Measurements from ENCODE around the gene VDAC1. TPM values are rescaled to one million over a fixed set of nuclear protein-coding genes. Genes with fewer than 3 reads are reported as not detected.

VDAC1 gene, protein sequence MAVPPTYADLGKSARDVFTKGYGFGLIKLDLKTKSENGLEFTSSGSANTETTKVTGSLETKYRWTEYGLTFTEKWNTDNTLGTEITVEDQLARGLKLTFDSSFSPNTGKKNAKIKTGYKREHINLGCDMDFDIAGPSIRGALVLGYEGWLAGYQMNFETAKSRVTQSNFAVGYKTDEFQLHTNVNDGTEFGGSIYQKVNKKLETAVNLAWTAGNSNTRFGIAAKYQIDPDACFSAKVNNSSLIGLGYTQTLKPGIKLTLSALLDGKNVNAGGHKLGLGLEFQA
- 100 to 1,000 TPM; 157 to 304 (median 187) TPM for total RNA-seq

DNA sequence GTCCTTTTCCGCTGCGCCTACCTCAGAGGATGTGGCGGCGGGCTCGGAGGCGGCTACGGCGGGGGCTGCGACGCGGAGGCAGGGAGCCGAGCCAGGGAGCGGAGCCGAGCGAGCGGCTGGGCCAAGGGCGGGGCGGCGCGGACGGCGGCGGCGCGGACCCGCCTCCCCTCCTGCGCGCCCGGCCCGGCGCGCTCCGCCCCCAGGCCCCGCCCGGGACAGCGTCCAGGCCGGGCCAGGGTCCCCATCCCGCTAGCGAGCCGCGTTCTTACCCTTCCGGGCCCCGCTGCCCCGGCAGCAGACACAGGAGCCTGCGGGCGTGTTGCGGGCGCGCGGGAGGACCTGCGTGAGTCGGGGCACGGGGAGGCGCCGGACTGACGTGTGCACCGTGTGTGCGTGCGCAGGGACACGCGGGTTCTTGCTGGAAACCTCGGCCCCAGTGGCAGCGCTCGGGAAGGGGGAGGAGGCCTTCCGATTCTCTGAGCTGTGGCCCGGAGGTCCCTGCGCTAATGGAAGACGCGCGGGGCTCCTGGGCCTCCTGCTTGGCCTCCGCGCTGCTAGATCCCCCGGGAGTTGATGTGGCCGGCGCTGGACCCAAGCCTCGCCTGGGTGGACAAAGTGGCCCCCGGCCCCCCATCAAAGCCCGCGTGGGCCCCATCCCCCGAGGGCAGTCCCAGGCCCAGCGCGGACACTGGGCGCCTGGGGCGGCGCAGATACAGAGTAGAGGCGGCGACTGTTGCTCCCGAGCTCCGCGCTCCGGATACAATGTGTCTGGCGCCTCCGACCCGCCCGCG lies at the start of gene VDAC1:
Gene VDAC1, minus strand, starts transcription at position 350 of the 791 bp plus-strand sequence. CDS start 11,963 bp downstream, outside the sequence.
- Histone ChIP-seq H3K27ac (peak within 1 kb of the TSS; percentile 86 to 97), H3K4me1 (replicated peaks in 1 of 2) (peaks cover 16 to 26% of the 10 kb centered on the region in 2 donors), H3K4me3 (peak within 1 kb of the TSS; percentile 53 to 96 (median 89))
- in situ Hi-C loops (cut with MboI; ENCODE audit: low pct_unique_long_range_greater_than_20kb in 2 of 9, low sequenced_read_pairs in 9 of 9, unreplicated experiment in 9 of 9): no loop called here
- peak; percentile 70 to 86 (median 79) for ATAC-seq (replicated peaks in 6 of 8)
- whole genome bisulfite sequencing, 10 experiments: 0 to 3% (median 0%) methylated on average over 4 to 8 of the region's 96 CpGs; no CpG with 5 or more reads in 7 of the 10 experiments

DNA sequence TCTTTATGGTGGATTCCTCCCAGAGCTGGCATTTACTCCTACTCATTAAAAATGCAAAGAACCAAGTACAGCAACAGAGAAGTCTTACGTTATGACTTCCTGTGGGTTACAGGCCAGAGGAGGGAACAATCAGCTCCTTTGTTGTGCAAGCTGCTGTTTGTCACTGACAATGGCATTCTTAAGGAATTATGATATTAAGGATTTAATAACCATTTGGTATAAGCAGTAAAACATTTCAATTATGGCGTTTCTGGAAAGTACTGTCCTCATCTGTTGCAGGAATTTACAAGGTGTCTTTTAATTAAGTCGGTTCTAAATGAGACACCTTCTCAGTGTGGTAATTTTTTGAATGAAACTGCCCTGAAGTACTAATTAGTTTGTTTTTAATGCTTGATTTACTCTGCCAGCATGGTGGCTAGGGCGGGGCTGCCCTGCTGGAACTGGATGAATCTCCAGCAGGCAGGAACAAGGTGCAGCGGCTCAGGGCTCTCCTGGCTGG lies 49.1 kb upstream of the VDAC1 start:
- Histone ChIP-seq H3K4me3 (no peak overlapping the region), H3K27ac (no peak overlapping the region), H3K4me1 (replicated peaks in 1 of 2) (peaks cover 5 to 9% of the 10 kb centered on the region in 2 donors)
- 22 to 100% (median 53%) methylated on average over 1 to 5 of the region's 5 CpGs for WGBS, 10 experiments
- ATAC-seq (replicated peaks in 6 of 8): peak; percentile 40 to 66 (median 54)
- in situ Hi-C loops (cut with MboI; ENCODE audit: low pct_unique_long_range_greater_than_20kb in 2 of 9, low sequenced_read_pairs in 9 of 9, unreplicated experiment in 9 of 9): loop anchor here in 1 of 9 experiments (5.0 kb wide), 1 partner anchor 83 kb away; no protein-coding TSS in a partner anchor

- H3K4me3 ChIP-seq: no peak overlapping the region
- in situ Hi-C loops (cut with MboI; ENCODE audit: low pct_unique_long_range_greater_than_20kb in 2 of 9, low sequenced_read_pairs in 9 of 9, unreplicated experiment in 9 of 9): loop anchor here in 1 of 9 experiments (5.0 kb wide), 1 partner anchor 84 kb away; no protein-coding TSS in a partner anchor
- H3K27ac ChIP-seq: no peak overlapping the region
- H3K4me1 ChIP-seq (replicated peaks in 1 of 2): peaks cover 5 to 9% of the 10 kb centered on the region in 2 donors
- 49 to 100% (median 64%) methylated on average over 1 to 3 of the region's 8 CpGs; no CpG with 5 or more reads in 4 of the 10 experiments for WGBS, 10 experiments
- ATAC-seq (replicated peaks in 6 of 8): peak in 3 of 8 experiments; percentile 4 to 16 (median 15)
Measured at GRCh38 chr5:134053314-134053839, 48.6 kb upstream of the VDAC1 start.

GRCh38 chr5:134051305-134051704 lies 46.5 kb upstream of the VDAC1 start:
- ATAC-seq (replicated peaks in 6 of 8): no peak
- Histone ChIP-seq H3K27ac (no peak overlapping the region), H3K4me3 (no peak overlapping the region), H3K4me1 (replicated peaks in 1 of 2) (peaks cover 5 to 12% of the 10 kb centered on the region in 2 donors)
- in situ Hi-C loops (cut with MboI; ENCODE audit: low pct_unique_long_range_greater_than_20kb in 2 of 9, low sequenced_read_pairs in 9 of 9, unreplicated experiment in 9 of 9): loop anchor here in 1 of 9 experiments (5.0 kb wide), 1 partner anchor 86 kb away; no protein-coding TSS in a partner anchor
- 20 to 86% (median 81%) methylated on average over 1 to 2 of the region's 2 CpGs; no CpG with 5 or more reads in 5 of the 10 experiments for WGBS, 10 experiments

GRCh38 chr5:134048864-134049263 lies 44.1 kb upstream of the VDAC1 start:
- H3K4me3 ChIP-seq: no peak overlapping the region
- no peak overlapping the region for H3K27ac ChIP-seq
- peaks cover under 1 to 8% of the 10 kb centered on the region in 2 donors for H3K4me1 ChIP-seq (replicated peaks in 1 of 2)
- in situ Hi-C loops (cut with MboI; ENCODE audit: low pct_unique_long_range_greater_than_20kb in 2 of 9, low sequenced_read_pairs in 9 of 9, unreplicated experiment in 9 of 9): loop anchor here in 7 of 9 experiments (25.0 kb wide), 2 partner anchors 88 to 238 kb away; no protein-coding TSS in a partner anchor
- no peak for ATAC-seq (replicated peaks in 6 of 8)

- in situ Hi-C loops (cut with MboI; ENCODE audit: low pct_unique_long_range_greater_than_20kb in 2 of 9, low sequenced_read_pairs in 9 of 9, unreplicated experiment in 9 of 9): loop anchor here in 7 of 9 experiments (25.0 kb wide), 2 partner anchors 90 to 240 kb away; no protein-coding TSS in a partner anchor
- H3K4me1 ChIP-seq (replicated peaks in 1 of 2): peaks cover 0 to 8% of the 10 kb centered on the region in 2 donors
- H3K4me3 ChIP-seq: no peak overlapping the region
- H3K27ac ChIP-seq: no peak overlapping the region
- ATAC-seq (replicated peaks in 6 of 8): no peak
- WGBS, 10 experiments: 74 to 100% (median 91%) methylated on average over 2 to 7 of the region's 8 CpGs; no CpG with 5 or more reads in 3 of the 10 experiments
Measured at GRCh38 chr5:134047687-134048056, 42.9 kb upstream of the VDAC1 start.

DNA sequence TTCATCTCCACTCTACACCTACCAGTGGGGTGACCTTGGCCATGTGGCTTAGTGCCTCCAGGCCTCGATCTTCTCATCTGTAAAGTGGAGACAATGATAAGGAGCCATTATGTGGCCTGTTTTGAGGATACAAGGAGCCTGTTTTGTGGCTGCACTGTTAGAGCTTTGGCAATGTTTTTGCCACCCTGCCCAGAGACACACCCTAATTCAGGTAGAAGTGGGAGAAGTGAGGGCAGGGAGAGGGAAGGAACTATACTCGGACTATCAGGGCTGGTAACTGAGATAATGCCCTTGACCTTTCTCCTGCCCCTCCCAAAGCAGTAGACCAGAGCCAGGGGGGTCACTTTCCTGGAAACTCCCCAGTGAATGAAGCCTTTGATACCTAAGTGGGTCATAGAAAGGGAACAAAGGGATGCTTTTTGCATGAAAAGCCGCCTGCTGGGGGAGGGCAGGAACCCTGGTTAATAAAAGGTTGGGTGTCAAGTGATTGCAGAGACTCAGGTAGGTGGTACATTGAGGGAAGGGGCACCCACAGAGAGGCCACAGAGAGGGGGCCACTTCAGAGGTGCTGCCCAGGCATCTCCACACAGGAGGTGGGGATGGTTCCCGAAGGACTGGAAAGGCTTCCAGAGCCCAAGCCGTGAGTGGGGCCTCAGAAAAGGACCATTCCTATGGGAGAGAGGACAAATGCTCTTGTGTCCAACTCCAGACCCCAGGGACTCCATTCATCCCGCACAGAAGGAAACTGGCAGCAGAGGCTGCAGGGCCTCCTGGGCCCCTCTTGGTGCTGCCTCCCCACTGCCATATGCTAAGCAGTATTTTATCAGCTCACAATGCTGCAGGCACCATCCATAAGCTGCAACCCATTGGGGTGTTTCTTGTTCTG lies 42.3 kb upstream of the VDAC1 start:
- Histone ChIP-seq H3K4me3 (no peak overlapping the region), H3K4me1 (replicated peaks in 1 of 2) (peaks cover 0 to 6% of the 10 kb centered on the region in 2 donors), H3K27ac (no peak overlapping the region)
- WGBS, 10 experiments: 0 to 78% (median 37%) methylated on average over 1 to 3 of the region's 6 CpGs; no CpG with 5 or more reads in 3 of the 10 experiments
- in situ Hi-C loops (cut with MboI; ENCODE audit: low pct_unique_long_range_greater_than_20kb in 2 of 9, low sequenced_read_pairs in 9 of 9, unreplicated experiment in 9 of 9): loop anchor here in 7 of 9 experiments (25.0 kb wide), 2 partner anchors 90 to 240 kb away; no protein-coding TSS in a partner anchor
- no peak for ATAC-seq (replicated peaks in 6 of 8)

DNA sequence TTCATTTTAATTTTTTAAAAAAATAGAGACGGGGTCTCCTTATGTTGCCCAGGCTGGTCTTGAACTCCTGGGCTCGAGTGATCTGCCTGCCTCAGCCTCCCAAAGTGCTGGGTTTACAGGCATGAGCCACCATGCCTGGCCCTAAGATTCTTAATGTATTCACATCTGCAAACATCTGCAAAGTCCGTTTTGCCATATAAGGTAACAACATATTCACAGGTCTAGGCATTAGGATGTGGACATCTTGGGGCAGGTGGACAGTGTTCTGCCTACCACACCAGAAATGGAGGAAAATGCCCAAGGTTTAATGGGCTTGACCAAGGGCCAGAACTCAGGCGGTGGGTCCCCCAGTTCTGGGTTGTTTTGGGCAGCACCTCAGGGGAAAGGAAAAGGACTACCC lies 41.6 kb upstream of the VDAC1 start:
- ATAC-seq (replicated peaks in 6 of 8): no peak
- 17 to 100% (median 86%) methylated on average over 1 to 4 of the region's 4 CpGs; no CpG with 5 or more reads in 2 of the 10 experiments for WGBS, 10 experiments
- in situ Hi-C loops (cut with MboI; ENCODE audit: low pct_unique_long_range_greater_than_20kb in 2 of 9, low sequenced_read_pairs in 9 of 9, unreplicated experiment in 9 of 9): loop anchor here in 7 of 9 experiments (25.0 kb wide), 2 partner anchors 91 to 241 kb away; no protein-coding TSS in a partner anchor
- no peak overlapping the region for H3K27ac ChIP-seq
- no peak overlapping the region for H3K4me3 ChIP-seq
- H3K4me1 ChIP-seq (replicated peaks in 1 of 2): peaks cover 0 to 2% of the 10 kb centered on the region in 2 donors

DNA sequence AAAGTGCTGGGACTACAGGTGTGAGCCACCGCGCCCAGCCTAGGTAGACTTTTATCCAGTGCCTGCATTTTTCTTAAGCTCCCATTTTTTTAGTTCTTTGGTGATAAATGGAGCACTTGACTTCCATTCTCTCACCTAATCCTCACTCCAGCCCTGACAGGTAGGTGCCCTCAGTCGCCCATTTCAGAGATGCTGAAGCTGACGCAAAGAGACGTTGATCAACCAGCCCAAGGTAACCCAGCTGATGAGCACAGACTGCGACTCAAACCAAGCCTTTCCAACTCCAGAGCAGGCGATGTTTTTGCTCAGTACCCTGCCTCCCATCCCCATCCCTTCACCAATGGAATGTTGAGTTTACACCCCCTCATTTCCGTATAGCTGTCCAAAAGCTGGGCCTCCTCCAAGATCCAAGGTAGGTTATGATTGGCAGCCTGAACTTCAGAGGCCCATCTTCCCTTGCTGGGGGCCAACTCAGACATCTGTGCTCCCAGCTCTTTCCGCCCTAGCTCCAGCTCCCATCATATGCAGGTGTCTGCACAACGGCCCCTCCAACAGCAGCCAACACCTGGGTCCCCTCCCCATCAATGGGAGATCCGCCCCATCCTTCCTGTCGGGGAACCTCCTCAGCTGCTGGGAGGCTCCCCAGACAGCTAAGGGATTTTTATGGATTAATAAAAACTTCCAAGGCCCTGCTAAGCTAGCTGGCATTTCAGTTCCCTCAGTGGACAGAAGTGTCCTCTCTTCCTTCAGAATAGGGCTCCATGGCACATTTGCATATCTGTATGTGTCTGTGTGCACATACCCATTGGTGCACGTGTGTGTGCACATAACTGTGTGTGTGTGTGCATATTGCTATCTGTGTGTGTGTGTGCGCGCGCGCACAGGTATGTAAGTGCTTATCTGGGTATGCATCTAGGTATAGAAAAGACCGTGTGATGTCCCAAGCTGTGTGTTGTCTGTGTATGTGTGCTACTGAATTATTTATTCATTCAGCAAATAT lies 39.3 kb upstream of the VDAC1 start:
- H3K27ac ChIP-seq: no peak overlapping the region
- no peak overlapping the region for H3K4me3 ChIP-seq
- peaks cover 0 to 2% of the 10 kb centered on the region in 2 donors for H3K4me1 ChIP-seq (replicated peaks in 1 of 2)
- 60 to 89% (median 81%) methylated on average over 1 to 11 of the region's 18 CpGs; no CpG with 5 or more reads in 3 of the 10 experiments for WGBS, 10 experiments
- ATAC-seq (replicated peaks in 6 of 8): no peak
- in situ Hi-C loops (cut with MboI; ENCODE audit: low pct_unique_long_range_greater_than_20kb in 2 of 9, low sequenced_read_pairs in 9 of 9, unreplicated experiment in 9 of 9): loop anchor here in 7 of 9 experiments (25.0 kb wide), 2 partner anchors 93 to 243 kb away; no protein-coding TSS in a partner anchor

GRCh38 chr5:134041570-134042411 lies 37.0 kb upstream of the VDAC1 start:
- Histone ChIP-seq H3K4me3 (no peak overlapping the region), H3K27ac (no peak overlapping the region), H3K4me1 (replicated peaks in 1 of 2) (no peaks in the 10 kb centered on the region)
- in situ Hi-C loops (cut with MboI; ENCODE audit: low pct_unique_long_range_greater_than_20kb in 2 of 9, low sequenced_read_pairs in 9 of 9, unreplicated experiment in 9 of 9): loop anchor here in 7 of 9 experiments (25.0 kb wide), 2 partner anchors 96 to 246 kb away; no protein-coding TSS in a partner anchor
- ATAC-seq (replicated peaks in 6 of 8): no peak
- WGBS, 10 experiments: 73 to 100% (median 81%) methylated on average over 1 to 6 of the region's 11 CpGs; no CpG with 5 or more reads in 3 of the 10 experiments
